Activated CD8-positive, alpha-beta memory T cell treated with anti-CD3 and anti-CD28 coated beads, Interleukin-2, amount 50 U/mL, for 4 hours (primary cell): Measurements from ENCODE around the gene PTGES3.
"Not testable (repeated sequence)": the region's sequence is repeated elsewhere in the genome, so short reads cannot be mapped to it uniquely, and the experiment has no call there.

Experiments
- DNase-seq: peaks from one replicate; pipeline ENCODE4 v3.0.0-alpha.2; 2020

PTGES3 gene

DNA sequence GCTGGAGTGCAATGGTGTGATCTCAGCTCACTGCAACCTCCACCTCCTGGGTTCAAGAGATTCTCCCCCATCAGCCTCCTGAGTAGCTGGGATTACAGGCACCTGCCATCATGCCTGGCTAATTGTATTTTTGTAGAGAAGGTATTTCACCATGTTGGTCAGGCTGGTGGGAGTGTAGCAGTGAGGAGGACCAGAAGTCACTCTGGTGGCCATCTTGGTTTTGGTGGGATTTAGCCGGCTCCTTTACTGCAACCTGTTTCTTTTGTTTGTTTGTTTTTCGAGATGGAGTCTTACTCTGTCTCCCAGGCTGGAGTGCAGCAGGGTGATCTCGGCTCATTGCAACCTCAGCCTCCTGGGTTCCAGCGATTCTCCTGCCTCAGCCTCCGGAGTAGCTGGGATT, 16.4 kb upstream of the PTGES3 start:
- not testable (repeated sequence) for DNase-seq

DNA sequence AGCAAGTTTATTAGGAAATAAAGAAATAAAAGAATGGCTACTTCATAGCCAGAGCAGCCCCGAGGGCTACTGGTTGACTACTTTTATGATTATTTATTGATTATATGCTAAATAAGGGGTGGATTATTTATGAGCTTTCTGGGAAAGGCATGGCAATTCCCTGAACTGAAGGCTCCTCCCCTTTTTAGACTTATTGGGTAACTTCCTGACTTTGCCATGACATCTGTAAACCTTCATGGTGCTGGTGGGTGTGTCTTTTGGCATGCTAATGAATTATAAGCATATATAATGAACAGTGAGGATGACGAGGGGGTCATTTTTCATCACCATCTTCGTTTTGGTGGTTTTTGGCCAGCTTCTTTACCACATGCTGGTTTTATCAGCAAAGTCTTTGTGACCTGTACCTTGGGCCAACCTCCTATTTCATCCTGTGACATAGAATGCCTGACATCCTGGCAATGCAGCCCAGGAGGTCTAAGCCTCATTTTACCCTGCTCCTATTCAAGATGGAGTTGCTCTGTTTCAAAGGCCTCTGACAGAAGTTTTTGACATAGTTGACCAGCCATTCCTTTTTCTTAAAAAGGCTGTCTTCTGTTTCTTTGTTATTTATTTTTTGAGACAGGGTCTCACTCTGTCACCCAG, 11.1 kb upstream of the PTGES3 start:
- no peak for DNase-seq

DNA sequence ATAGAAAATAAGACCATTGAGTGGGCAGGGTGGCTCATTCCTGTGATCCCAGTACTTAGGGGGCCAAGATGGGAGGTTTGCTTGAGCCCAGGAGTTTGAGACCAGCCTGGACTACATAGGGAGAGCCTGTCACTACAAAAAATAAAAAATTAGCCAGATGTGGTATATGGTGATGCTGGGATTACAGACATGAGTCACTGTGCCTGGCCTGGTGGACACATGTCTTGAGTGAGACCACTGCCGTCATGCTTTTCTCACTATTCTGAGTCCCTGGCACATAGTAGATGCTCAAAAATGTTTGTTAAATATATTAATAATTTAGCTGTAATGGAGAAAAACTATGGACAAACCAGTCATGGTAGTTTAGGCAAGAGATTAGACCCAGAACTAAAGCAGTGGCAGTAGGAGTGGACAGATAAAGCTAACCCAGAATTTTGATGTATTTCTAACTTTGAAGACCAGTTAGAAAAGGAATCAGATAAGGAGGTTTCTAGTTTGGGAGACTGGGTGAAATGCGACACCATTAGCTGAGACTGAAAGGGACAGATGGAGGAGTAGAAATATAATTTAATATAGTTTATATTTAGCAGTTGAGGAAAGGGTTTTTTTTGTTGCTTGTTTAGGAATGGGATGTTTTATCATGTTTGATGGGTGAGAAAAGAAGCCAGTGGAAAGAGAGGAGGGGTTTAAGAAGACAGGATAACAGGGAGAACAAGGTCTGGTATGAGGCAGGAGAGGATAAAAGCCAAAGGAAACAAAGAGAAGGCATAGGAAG, 7.4 kb upstream of the PTGES3 start:
- DNase-seq, result no peak

- DNase-seq, result no peak
These were observed 6.1 kb upstream of the PTGES3 start for GRCh38 chr12:56694161-56694560.

DNA sequence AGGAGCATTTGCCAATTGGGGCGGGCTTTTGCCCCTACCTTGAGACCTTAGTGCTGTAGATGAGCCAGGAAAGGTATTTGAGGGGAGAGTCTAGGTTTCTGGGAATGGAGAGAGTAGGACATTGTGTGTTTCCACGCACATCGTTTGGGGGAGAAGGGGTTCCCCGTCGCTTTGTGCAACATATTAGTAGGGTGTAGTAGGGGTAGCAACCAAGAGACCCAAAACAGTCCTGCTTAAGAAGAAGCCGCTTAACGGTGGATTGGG, 694 bp upstream of the PTGES3 start:
- DNase-seq, result no peak

DNA sequence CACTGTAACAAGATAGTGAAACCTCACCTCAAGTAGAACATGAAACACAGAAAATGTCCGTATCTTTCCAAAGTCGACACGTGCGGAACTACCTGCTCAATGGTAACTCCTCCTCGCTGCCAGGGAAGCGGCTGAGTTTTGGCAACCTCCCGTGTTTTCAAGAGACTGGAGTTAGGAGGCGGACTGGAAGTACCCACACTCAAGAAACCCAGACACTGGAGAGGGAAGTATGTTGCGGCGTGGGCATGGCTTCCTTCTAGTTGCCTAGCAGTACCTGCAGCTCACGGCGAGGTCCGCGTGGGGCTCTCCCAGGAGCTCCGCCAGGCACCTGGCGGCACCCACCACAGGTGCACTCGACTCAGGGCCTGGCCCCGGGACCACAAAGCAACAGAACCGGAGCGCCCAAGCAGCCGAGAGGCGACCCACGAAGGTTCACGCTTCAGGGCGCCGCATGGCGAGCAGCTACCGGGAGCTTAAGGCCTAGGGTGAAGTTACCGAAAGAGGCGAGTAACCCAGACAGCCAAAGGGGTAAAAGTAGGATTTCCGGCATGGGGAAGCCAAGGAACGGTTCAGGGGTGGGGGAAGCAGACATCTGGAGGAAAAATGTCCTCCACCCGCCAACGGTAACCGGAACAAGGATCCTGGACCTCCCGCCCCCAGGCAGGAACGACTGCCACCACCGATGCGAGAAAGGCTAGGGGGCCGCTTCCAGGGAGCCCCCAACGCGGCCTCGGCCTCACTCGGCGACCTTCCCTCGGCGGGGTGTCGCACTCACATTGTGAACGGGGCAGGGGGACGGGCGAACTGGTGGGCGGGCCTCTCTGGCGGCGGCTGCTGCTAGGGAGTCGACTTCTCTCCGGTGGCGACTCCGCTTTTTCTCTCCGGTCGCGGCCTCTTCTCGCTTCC, 608 bp downstream of the PTGES3 start:
- DNase-seq, result peak; percentile 58

GRCh38 chr12:56684745-56685359, 3.2 kb downstream of the PTGES3 start:
- no peak for DNase-seq

DNA sequence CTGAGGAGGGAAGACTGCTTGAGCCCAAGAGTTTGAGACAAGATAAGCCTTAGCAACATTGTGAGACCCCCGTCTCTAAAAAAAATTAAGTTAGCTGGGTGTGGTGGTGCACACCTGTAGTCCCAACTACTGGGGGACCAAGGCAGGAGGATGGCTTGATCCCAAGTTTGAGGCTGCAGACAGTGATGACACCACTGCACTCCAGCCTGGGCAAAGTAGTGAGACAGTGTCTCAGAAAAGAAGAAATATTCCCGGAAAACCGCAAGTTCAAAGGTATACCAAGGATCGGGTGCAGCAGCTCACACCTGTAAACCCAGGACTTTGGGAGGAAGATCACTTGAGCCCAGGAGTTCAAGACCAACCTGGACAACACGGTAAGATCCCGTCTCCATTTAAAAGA, 5.8 kb downstream of the PTGES3 start:
- no peak for DNase-seq

DNA sequence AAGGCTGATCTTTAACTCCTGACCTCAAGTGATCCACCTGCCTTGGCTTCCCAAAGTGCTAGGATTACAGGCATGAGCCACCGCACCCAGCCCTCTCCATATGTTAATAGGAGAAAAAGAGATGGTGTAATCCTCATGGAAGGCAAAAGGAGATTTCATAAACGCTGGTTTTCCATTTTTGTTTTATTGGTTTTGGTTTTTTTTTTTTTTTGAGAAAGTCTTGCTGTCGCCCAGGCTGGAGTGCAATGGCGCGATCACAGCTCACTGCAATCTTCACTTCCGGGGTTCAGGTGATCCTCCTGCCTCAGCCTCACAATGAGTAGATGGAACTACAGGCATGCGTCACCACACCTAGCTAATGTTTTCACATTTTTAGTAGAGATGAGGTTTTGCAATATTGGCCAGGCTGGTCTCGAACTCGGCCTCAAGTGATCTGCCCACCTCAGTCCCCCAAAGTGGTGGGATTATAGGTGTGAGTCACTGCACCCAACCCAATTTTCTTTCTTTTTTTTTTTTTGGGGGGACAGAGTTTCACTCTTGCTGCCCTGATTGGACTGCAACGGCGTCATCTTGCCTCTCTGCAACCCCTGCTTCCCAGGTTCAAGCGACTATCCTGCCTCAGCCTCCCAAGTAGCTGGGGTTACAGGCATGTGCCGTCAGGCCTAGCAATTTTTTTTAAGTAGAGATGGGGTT, 8.1 kb downstream of the PTGES3 start:
- no peak for DNase-seq

- no peak for DNase-seq
These were observed 9.2 kb downstream of the PTGES3 start for GRCh38 chr12:56678852-56679251.

GRCh38 chr12:56677680-56678079, 10.4 kb downstream of the PTGES3 start:
- DNase-seq, result no peak

GRCh38 chr12:56676851-56677580, 11.1 kb downstream of the PTGES3 start:
- no peak for DNase-seq

GRCh38 chr12:56671608-56672007, 16.5 kb downstream of the PTGES3 start:
- no peak for DNase-seq

- no peak for DNase-seq
These were observed 17.2 kb downstream of the PTGES3 start for GRCh38 chr12:56670836-56671235.

DNA sequence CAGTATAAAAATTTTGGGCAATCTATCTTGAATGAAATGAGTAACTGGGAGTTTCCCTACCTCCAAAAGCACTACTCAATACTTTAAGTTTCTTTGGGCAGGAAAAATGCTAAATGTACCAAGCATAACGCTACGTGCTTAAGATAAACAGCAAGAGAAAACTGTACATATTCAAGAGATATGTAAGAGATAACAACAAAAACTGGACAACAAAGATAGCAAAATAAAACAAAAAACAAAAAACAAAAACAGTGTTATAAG, 20.0 kb downstream of the PTGES3 start:
- DNase-seq, result no peak

DNA sequence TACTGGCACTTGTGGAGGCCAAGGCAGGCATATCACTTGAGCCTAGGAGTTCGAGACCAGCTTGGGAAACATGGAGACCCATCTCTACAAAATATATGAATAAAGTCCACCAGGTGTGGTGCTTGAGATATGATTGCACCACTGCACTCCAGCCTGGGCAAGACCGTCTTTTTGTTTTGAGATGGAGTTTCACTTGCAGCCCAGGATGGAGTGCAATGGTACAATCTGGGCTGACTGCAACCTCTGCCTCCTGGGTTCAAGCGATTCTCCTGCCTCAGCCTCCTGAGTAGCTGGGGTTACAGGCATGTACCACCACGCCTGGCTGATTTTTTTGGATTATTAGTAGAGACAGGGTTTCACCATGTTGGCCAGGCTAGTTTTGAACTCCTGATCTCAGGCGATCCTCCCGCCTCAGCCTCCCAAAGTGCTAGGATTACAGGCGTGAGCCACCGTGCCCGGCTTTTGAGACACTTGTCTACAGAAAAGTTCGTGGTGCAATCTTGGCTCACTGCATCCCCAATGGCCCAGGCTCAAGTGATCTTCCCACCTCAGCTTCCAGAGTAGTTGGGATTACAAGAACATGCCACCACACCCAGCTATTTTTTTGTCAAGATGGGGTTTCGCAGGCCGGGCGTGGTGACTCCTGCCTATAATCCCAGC, 26.0 kb downstream of the PTGES3 start:
- no peak for DNase-seq

DNA sequence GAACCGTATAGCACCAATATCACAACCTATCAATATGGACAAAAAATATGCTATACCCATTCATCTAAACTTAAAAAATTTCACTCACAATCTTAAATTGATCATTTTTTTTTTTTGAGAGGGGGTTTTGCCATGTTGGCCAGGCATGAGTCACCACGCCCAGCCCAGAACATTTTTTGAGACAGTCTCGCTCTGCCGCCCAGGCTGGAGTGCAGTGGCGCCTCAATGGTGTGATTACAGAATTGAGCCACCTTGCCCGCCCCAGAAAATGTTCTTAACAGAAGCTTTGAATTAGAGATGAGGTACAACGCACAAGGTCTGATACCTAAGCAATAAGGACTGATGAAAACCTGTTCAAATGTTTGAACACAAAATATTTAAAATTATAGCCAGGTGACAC, 26.5 kb downstream of the PTGES3 start:
- DNase-seq, result no peak

GRCh38 chr12:56658921-56659320, 29.2 kb downstream of the PTGES3 start:
- DNase-seq, result no peak

GRCh38 chr12:56657416-56658379, 30.4 kb downstream of the PTGES3 start:
- DNase-seq, result no peak

- DNase-seq, result not testable (repeated sequence)
These were observed 34.3 kb downstream of the PTGES3 start for GRCh38 chr12:56653781-56654180.

- DNase-seq, result not testable (repeated sequence)
These were observed 40.1 kb downstream of the PTGES3 start for GRCh38 chr12:56648023-56648422.
